ENCODE data around the gene HHEX.
A peak's percentile ranks its signal among the peaks of the same experiment; 100 is the strongest.

Gene HHEX

DNA sequence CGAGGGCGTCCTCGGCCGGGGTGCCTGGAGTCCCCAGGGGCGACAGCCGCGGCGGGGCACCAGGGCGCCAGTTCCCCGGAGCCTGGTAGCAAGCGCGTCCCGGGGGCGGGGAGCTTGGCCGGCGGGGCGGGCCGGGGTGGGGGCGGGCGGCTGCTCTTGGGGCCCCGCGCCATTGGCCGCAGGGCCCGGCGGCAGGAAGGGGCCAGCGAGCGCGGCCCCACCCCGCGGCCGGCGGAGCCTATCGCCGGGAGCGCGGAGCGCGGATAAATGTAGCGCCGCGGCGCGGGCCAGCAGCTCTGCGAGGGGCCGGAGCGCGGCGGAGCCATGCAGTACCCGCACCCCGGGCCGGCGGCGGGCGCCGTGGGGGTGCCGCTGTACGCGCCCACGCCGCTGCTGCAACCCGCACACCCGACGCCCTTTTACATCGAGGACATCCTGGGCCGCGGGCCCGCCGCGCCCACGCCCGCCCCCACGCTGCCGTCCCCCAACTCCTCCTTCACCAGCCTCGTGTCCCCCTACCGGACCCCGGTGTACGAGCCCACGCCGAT lies at the start of gene HHEX:
Gene HHEX, plus strand, starts transcription at position 293 of the 548 bp plus-strand sequence. Its CDS starts 32 bp downstream, at position 325.
- DNase-seq = peak; percentile 82

DNA sequence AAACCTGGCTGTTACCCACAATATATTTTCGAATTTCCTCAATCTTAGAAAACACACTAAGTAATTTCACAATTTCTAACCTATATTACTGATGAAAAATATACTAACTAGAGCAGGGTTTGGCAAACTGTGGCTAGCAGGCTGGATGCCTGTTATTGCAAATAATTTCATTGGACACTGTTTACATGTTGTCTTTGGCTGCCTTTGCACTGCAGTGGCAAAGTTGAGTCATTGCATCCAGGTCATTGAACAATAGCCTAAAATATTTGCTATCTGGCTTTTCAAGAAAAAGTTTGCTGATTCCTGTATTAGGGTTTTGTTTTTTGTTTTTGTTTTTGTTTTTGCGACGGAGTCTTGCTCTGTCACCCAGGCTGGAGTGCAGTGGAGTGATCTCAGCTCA lies 49.6 kb upstream of the HHEX start:
- peak; percentile 42 for DNase-seq

DNA sequence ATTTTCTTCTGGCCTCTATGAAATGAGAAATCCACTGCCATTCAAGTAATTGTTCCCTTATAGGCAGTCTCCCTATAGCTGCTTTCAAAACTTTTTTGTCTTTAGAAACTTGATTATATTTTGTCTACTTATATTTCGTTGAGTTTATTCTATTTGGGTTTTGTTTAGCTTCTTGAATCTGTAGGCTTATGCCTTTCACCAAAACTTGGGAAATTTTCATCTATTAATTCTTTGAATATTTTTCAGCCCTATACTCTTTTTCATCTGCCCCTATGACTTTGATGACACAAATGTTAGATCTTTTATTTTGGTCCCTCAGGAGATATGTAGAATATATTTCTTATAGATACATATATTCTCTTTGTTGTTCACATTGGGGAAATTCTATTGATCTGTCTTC lies 48.3 kb upstream of the HHEX start:
- no peak for DNase-seq

GRCh38 chr10:92644921-92645320 lies 44.8 kb upstream of the HHEX start:
- DNase-seq = no peak

DNA sequence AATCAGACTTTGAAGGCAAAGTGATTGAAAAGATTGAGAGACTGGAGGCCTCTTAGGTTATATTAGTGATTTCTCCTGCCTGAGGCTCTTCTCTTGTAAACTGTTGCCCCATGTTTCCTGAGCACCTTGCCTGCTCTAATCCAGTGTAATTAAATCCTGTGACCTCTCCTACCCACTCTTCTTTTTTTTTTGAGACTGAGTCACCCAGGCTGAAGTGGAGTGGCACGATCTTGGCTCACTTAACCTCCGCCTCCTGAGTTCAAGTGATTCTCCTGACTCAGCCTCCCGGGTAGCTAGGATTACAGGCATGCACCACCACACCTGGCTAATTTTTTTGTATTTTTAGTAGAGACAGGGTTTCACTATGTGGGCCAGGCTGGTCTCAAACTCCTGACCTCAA lies 38.9 kb upstream of the HHEX start:
- peak; percentile 27 for DNase-seq

DNA sequence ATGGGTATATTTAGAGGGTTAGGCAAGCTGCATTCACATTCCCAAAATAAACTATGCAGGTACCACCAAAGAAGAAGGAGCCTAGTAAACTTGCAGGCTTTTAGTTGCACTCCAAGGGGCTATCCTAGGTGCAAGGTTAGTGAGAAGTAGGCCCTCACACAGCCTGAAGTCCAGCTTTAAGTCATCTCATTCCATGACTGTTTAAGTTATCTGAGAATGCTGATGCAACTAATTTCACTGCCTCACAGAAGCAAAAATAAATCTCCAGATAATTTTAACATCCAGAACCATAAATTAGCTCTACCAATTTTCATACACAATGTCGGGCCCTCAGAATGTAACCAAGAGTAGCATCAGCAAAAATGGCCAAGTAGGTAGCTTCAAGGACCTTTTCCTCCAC lies 34.3 kb upstream of the HHEX start:
- DNase-seq = no peak

GRCh38 chr10:92656266-92656961 lies 33.3 kb upstream of the HHEX start:
- DNase-seq = no peak

DNA sequence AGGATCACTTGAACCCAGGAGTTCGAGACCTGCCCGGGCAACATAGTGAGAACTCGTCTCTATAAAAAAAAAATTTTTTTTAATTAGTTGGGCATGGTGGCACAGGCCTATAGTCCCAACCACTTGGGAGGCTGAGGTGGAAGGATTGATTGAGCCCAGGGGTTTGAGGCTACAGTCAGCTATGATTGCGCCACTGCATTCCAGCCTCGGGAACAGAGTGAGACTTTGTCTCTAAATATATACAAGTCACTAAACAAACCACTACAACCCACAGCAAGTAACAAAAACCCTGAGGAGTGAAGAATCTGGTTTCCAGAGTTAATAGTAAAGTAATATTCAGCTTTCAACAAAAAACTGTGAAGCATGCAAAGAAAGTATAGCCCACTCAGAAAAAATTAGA lies 32.7 kb upstream of the HHEX start:
- DNase-seq = peak; percentile 23

DNA sequence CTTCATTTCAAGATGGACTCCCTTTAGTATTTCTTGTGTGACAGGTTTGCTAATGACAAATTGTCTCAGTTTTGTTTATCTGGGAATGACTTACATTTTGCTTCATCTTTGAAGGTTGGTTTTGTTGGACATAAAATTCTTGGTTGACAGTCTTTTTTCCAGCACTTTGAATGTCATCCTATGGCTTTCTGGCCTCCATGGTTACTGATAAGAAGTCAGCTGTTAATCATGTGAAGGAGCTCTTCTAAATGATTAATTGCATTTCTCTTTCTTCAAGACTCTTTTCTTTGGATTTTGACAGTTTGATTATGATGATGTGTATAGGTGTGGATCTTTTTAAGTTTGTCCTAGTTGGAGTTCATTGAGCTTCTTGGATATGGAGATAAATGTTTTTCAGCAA lies 26.9 kb upstream of the HHEX start:
- no peak for DNase-seq

GRCh38 chr10:92664322-92664721 lies 25.4 kb upstream of the HHEX start:
- no peak for DNase-seq

DNA sequence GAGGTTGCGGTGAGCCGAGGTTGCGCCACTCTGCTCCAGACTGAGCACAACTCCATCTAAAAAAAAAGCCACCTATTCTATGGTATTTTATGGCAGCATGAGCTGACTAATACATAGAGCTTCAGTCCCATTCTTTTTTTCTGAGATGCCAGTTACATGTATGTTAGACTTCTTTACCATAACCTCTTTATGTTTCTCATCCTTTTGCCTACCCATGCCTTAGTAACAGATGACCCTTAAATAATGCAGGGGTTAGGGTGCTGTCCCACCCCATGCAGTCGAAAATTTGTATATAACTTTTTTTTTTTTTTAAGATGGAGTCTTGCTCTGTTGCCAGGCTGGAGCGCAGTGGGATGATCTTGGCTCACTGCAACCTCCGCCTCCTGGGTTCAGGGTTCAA lies 22.7 kb upstream of the HHEX start:
- DNase-seq = no peak

DNA sequence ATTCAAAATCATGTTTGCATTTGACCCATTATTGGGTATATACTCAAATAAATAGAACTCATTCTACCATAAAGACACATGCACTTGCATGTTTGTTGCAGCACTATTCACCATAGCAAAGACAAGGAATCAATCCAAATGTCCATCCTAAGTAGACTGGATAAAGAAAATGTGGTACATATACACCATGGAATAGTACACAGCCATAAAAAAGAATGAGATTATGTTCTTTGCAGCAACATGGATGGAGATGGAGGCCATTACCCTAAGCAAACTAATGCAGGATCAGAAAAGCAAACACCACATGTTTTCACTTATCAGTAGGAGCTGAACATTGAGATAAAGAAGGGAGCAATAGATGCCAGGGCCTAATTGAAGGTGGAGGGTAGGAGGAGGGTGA lies 12.0 kb upstream of the HHEX start:
- DNase-seq = no peak

DNA sequence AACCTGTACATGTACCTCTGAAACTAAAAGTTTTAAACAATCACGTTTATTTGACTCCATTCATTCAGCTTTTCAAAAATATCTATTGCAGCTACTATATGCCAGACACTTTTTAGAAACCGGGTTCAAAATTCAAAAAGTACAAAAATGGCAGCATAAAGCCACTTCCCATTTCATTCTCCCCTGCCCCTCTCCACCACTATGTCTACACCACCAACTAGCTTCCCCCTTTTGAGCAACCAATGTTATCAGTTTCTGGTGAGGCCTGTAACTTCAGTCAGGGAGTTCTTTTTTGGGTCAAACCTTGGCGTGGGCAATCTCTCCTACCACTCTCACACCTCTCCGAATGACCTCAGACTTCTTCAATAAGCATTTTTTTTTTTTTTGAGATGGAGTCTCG lies 11.5 kb upstream of the HHEX start:
- no peak for DNase-seq

GRCh38 chr10:92681306-92681834 lies 8.4 kb upstream of the HHEX start:
- DNase-seq = no peak

DNA sequence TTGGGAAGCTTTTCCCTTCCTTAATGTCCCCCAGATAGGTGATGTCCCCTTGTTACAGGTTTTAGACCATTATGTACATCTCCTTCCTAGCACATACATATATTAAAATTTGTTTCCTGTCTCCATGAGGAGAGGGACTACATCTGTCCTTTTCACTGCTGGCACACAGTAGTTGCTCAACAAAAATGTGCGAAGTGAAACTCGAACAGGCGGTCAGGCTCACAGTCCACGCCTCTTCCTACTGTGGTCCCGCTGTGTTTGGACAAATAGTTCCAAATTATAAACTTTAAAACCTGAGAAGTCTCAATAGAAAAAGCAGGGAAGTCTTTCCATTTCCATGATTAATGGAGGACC lies 1.2 kb upstream of the HHEX start:
- DNase-seq = no peak

DNA sequence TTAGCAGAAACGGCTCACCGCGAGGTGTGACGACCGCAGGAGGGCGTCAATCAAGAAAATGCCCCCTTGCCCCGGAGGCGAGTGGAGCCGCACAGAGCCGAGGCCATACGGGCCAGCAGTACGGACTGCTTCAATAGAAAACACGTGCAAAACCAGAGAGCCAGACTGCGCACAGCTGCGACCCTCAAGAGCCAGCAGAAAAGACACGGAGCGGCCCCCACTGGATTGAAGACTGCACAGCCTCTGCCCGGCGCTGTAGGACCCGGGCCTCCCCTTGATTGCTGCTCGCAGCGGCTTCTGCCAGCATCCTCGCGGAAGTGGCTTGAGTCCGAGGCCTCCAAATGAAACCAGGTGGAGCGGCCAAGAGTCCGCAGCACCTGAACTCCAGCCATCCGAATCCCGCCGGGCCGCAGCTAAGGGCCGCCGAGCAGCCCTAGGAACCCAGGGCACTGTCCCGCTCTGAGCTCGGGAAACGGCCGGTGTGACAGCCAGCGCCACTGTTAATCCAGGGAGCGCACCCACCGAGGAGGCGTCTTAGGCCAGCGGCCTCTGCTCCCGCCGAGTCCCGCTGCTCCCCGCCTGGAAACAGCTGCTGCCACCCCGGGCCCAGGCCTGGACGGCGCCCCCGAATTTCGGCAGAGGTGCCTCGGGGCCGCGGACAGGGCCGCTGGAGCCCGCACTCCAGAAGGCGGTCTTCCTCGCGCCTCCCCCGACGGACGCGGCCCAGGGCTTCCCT lies 660 bp upstream of the HHEX start:
- DNase-seq = peak; percentile 50

DNA sequence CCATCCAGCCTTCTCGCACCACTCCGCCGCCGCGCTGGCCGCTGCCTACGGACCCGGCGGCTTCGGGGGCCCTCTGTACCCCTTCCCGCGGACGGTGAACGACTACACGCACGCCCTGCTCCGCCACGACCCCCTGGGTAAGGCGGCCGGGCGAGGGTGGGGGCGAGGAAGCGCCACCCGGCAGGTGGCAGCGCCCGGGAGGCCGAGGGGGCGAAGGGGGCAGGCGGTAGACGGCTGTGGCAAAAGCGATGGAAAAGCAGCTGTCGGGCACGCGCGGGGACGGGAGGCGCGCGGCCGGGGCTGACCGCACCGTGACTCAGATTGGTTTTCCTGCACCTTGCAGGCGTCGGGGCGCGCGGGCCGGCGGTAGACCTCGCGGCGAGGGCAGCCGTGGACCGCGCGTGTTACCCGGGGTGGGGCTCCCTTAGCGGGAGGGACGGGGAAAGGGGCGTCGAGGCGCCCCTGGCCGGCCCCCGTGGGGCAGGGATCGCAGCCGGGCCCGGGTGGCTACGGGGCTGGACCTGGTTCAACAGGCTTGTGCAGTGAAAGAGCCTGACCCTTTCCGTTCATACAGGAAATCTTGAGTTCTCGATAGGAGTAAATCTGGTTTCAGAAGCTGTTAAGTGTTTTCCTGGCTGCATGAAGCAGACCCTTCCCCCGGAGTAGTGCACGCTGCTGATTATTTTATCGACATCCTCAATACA lies 608 bp downstream of the HHEX start:
- peak; percentile 77 for DNase-seq

DNA sequence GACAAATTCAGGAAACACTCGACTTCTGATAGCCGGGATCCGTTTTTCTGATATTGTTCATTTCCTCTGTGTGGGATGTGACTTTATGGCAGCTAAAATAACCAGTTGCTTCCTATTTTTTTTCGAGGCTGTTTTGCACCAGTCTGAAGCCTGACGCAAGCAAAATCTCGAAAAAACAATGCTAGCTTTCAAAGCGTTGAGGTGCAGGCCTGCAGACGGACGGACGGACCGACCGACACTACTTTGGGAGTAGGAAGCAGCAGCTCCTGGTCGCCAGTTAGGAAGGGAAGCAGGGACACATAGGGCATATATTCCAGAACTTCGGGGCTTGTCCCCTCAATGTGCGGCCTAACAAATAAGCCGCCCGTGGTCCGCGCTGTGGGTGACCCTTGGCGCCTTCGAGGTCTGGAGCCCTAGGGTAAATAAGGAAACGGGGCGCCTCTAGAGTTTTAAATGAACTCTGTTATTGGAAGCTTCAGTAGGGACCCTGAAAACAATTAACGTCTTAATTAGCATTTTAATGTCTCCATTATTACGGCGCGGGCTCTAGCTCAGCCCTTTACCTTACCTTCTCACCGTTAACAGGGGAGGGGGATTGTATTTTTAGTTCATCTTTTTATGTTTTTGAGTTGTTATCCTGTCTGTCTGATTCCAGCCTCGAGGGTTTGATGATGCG lies 1.3 kb downstream of the HHEX start:
- no peak for DNase-seq

- DNase-seq = no peak
Observed at GRCh38 chr10:92691591-92692079, 1.9 kb downstream of the HHEX start.

DNA sequence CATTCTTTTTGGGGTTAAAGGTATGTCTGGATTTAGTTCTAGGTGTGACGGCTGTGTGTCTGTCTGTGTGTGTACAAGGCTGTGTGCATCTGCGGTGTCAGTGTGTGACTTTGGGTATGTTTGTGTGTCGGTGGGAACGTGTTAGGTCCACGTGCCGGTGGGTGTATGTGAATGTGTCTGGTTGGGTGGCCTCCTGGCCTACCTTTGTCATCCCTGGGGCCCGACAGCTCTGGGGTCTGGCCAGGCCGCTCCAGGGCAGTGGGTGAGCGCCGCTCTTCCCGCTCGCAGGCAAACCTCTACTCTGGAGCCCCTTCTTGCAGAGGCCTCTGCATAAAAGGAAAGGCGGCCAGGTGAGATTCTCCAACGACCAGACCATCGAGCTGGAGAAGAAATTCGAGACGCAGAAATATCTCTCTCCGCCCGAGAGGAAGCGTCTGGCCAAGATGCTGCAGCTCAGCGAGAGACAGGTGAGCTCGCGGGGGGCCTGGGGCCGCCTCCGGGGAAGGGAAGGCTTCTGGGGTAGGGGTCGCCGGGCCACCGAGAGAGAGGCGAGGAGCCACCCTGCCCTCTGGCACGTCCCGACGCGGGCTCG lies 2.4 kb downstream of the HHEX start:
- no peak for DNase-seq

DNA sequence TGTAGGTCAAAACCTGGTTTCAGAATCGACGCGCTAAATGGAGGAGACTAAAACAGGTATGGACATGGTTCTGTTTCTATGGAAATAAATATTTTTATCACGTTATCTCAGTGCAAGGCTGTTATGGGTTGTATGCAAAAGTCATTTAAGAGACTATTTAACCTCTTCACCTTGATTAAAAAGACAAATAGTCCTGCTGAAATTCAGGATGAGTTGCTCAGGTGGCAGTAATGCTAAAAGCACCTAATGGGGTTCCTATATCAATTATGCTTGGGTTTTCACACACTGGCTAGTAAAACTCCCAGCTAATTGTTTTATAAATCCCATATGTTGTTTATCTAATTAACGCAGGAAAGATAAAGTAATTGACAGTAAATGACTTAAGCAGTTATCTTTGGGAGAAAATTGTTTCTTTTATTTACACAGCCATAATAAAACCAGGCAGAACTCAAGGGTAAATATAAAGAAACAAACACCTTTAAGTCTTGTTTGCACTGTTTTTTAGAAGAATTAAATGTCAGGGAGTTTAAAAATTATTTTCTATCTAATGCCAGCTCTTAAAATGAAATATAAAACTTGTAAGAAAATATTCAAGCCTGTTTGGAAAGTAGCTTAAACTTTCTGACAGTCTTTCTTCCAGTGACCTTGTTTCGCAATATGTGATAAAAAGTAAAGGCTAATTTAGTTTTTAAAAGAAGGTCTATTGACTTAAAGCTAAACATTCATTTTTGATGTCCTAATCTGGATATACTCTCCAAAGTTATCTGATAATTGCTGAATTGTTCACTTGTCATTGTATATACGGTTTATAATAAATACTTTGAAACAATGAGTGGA lies 3.2 kb downstream of the HHEX start:
- no peak for DNase-seq

- no peak for DNase-seq
Observed at GRCh38 chr10:92693534-92693893, 3.8 kb downstream of the HHEX start.
